Putamen (tissue), 1 donor: ENCODE measurements around the gene GFOD1.
"Not testable (repeated sequence)": the region's sequence is repeated elsewhere in the genome, so short reads cannot be mapped to it uniquely, and the experiment has no call there.

Experiments
- DNase-seq: peaks from one replicate; pipeline ENCODE4 v3.0.0-alpha.2; 2016; ENCODE audit warnings: low spot score

GFOD1 gene

GRCh38 chr6:13441778-13442177 is 45.6 kb downstream of the GFOD1 start:
- no peak for DNase-seq

GRCh38 chr6:13439644-13440043 is 47.8 kb downstream of the GFOD1 start:
- DNase-seq, result no peak

DNA sequence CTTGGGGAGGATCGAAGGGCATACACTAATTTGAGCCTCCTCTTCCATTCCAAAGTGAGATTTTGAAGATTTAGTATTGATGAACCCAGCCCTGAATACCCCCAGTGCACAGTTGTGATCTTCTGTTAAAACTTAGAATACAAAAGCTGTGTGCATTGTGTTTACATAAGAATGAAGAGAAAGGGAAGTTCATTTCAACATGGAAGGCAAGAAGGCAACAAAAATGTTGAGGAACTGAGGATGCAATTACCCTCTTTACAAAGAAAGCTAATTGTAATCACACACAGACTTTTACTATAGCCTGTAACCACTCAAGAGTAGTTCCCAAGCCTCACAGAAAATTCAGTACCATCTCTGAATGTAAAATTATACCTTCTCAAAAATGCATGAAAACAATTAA is 49.3 kb downstream of the GFOD1 start:
- DNase-seq, result no peak

- no peak for DNase-seq
Observed at GRCh38 chr6:13437218-13437996, 50.0 kb downstream of the GFOD1 start.

DNA sequence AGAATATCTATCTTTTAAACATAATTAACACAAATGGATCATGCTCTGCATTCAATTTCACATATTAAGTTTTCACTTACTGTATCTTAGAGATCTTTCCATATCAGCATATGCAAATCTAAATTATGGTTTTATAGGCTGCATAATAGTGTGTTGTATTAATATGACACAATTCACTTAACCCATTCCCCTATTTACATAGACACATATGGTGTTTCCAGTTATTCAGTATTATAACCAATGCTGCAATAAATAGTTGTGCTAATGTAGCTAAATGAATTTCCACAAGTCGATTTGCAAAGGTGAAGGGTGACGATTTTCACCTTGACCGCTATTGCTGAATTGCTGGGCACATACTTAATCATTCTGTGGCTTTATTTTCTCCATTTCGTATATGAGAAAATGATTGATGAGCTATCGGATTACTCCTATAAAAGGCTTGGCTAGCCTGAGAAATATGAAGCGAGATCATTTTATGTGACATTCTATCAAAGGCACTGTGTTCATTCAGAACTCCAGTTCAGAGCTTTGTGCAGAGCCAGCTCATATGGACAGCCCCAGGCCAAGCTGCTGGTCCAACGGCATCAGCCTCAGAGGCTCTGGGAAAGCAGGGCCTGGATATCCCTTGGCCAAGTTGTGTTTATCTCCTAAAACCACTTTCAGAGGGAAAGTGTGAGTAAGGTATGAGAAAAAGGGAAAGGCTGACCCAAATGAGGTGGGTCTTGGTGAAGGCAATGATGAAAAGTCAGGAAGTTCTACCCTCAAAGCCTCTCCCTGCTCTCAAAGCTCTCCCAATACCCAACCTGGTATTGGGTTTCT is 50.8 kb downstream of the GFOD1 start:
- DNase-seq, result no peak

DNA sequence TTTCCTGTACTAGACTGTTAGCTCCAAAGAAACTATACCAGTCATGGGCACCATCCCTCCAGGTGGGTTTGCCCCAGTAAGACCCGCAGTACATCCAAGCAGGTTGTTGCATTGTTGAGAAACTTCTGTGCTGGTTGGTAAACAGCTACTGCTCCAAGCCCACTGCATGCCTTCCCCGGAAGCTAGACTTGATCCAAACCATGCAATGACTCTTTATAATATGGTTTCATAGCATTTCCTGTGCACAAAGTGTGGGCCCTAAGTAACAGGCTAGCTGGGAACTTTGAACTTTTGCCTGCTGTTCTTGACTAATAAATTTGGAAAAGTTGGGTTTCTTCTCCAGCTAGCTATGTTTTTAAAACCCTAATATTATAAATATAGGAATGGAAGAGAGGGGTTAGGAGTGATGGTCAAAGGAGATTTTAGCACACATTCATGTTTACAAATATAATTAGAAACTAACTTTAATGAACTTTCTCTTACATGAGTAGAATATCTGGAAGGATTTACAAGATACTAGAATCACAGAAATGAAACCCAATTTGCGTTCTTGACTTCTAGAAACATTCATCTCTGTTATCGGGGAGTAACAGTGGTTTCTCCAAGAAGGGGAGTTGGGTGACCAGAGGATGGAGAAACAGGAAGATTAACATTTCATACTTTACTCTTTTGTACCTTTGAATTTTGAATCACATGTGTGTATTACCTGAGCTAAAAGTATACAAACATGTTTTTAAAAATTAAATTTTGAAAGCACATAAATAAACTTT is 51.7 kb downstream of the GFOD1 start:
- no peak for DNase-seq

DNA sequence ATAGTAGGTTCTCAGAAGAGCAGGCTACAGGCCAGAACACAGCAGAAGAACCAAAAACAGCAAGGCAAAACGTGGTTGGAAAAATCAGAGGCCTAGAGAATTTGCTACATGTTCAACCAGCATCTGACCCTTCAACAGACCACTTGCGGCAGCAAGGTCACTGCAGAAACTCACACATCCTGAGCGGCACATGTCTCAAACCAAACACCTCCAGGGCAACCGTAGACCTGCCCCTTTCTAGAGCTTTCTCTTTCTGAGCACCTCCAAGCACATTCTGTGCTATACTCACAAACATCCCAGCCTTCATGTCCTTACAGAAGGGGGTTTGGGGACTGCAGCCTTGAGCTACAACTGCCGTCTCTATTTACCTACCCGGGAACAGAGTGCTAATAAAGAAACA is 52.6 kb downstream of the GFOD1 start:
- DNase-seq, result no peak

DNA sequence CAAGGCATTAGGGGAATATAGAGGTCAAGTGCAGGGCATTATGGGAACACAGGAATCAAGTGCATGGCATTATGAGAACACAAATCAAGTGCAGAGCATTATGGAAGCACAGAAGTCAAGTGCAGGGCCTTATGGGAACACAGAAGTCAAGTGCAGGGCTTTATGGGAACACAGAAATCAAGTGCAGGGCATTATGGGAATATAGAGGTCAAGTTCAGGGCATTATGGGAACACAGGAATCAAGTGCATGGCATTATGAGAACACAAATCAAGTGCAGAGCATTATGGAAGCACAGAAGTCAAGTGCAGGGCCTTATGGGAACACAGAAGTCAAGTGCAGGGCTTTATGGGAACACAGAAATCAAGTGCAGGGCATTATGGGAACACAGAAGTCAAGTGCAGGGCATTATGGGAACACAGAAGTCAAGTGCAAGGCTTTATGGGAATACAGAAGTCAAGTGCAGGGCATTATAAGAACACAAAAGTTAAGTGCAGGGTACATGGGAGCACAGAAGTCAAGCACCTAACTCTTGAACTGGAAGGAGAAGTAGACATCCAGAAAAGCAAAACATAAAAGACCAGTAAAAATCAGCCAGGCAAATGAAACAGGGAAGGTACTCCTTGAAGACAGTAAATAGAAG is 53.1 kb downstream of the GFOD1 start:
- not testable (repeated sequence) for DNase-seq

GRCh38 chr6:13433709-13434121 is 53.7 kb downstream of the GFOD1 start:
- no peak for DNase-seq

GRCh38 chr6:13432526-13433184 is 54.7 kb downstream of the GFOD1 start:
- no peak for DNase-seq

DNA sequence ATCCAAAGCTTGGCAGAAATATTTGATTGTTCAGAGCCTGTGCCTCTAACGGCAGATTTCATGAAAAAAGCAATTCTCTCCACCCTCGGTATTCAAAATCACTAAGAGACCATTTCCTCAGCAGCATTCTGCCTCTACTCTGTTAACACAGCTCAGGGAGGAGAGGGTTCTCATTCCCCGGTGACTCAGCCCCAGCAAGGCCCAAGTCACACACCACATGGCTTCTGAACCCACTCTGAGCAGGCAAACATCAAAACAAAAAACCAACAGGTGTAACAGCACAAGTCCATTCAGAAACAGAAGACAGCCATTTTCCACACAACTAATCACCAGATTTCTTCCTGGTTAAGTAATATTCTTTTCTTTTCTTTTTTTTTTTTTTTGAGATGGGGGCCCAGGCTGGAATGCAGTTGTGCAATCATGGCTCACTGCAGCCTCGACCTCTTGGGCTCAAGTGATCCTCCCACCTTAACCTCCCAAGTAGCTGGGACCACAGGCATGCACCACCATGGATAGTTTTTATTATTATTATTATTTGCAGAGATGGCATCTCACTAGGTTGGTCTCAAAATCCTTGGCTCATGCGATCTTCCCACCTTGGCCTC is 55.4 kb downstream of the GFOD1 start:
- DNase-seq, result no peak

DNA sequence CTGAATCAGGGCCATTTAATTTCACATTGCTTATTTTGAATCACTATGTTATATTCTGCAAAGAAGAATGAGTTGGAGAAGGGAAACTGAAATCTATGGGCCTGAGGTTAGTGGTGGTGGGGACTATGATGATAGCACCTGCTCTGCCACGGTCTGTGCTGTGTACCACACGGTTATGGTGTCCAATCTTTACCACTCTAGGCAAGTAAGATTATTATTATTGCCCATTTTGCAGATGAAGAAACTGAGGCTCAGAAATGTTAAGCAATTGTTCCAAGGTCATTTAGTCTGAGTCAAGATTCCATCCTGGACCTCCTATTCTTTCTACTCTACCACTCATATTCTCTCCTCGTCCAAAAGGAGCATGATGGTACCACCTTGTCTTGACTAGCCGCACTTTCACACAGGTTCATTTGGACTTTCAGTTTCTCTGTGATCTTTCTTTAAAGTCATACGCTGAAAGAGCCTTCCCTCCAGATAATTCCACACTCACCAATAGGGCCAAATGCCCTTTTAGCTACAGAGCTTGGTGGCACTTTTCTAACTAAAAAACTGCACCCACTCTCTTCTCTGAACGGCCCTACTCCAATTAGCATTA is 56.2 kb downstream of the GFOD1 start:
- no peak for DNase-seq

DNA sequence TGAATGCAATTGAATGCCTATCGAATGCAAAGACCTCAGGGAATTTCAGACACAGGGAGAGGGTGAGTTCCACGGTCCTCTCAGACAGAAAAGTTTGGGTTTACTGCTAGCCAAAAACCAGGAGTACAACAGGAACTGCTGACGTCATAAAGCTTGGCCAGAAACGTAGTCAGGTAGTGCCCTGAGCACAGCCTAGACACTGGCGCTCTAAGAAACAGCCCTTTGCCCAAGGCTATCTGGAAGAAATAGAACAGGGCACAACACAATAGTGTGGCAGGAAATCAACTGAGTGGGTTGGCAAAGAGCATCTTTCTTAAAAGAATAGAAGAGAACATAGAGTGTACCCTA is 58.0 kb downstream of the GFOD1 start:
- no peak for DNase-seq

GRCh38 chr6:13428583-13429405 is 58.6 kb downstream of the GFOD1 start:
- DNase-seq, result no peak

DNA sequence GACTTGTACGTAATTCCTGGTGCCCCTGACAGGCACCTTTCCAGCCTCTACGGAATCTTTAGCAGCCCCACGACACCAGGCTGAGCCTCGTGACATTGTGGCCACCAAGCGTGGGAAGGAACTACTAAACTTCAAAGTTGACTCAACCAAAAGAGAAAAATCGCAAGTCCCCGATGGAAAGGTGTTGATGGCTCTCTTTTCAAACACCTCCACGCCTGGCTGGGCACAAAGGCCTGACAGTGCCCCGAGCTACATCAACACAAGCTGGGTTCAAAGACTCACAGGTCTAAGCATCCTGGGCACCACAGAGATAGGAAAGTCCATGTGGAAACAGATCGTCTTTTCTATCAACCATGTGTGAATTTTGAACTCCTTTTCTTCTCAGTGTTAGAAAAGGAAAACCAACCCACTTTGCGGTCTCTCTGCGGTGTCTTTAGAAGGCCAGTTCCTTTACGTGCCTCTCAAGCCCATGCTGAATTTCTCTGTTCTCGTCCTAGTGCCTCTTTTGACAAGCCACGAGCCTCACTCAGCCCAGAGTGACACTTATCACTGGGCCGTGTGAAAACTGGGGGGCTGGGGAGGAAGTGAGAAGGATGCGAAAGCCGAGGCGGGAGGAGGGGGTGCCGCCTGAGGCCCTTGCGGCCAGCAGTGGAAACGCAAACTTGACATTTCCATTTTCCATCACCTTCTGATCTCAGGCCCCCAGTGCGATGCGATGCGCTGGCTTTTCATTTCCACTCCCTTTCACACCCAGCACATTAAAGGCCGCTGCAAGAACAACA is 59.4 kb downstream of the GFOD1 start:
- DNase-seq, result no peak

DNA sequence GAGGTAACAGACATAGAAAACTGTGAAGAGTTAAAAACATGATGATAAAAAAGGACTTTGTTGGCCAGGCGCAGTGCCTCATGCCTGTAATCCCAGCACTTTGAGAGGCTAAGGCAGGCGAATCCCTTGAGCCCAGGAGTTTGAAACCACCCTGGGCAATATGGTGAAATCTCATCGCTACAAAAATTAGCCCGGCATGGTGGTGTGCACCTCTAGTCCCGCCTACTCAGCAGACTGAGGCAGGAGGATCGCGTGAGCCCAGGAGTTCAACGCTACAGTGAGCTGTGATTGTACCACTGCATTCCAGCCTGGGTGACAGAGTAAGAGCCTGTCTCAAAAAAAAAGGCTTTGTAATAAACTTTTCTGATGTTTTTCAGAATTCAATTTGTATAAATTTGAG is 60.1 kb downstream of the GFOD1 start:
- DNase-seq, result no peak

DNA sequence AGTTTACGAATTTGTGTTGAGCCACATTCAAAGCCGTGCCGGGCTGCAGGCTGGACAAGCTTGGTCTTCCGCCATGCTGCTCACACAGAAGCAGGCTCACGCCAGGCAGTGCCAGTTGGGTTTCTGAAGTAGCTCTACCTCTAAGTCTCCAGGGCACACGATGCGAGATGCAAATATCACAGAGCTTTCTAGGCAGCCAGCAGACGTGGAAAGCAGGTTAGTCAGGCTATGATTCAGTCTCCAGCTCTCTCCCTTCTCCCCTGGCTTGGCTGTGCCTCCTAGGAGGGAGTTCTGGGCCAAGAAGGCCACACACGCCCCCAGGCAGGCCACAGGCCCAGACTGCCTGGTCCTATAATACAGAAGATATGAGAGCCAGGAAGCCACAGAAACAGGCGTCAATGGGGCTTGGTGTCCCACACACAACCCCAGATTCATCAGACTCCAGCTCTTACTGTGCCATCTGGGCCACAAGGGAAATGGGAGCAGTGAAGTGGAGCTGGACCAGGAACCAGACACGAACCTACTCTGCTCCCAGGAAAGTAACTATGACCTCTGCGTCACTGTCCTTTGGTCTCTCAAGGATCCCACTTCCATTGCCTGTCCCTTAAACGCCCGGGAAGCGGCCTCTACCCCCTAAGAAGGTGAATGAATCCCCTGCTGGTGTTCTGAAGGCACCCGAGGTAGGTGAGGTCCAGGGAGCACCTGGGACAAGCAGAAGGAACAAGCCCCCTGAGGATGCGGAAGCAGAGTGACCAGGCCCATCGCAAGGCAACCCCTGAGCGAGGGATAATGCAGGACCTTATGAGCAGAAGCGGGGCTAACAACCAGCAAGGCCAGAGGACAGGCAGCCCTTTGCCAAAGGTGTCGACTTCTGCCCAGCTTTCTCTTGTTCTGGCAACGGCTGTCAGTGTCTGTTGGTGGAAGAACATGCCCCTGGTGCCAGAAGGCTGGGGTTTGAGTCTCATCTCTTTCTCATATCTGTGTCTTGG is 61.2 kb downstream of the GFOD1 start:
- DNase-seq, result no peak
